Ovary (tissue), 9 donors: ENCODE results near the gene FGD2. TPM values are rescaled to one million over a fixed set of nuclear protein-coding genes. Genes with fewer than 3 reads are reported as not detected.

Experiments used
- DNase-seq, 5 donors: peaks; one replicate each; pipeline ENCODE4 v3.0.0-alpha.2; 2019 to 2020
- H3K27ac ChIP-seq, 2 donors: fragments of 200-600 bp; one replicate each; pipeline versions ENCODE4 v1.5.1 to v1.8.0; 2019 to 2022
- H3K27me3 ChIP-seq: fragments of 200-600 bp; one replicate; pipeline ENCODE4 v1.8.0; 2022
- H3K36me3 ChIP-seq: fragments of 200-600 bp; sonication (generic); one replicate; pipeline ENCODE4 v1.5.1; 2019
- H3K4me1 ChIP-seq: one replicate; pipeline ENCODE4 v1.8.1; 2013; ENCODE audit warnings: mild to moderate bottlenecking, moderate library complexity; ENCODE audit not compliant: insufficient read depth
- H3K4me3 ChIP-seq: fragments of 200-600 bp; sonication (generic); one replicate; pipeline ENCODE4 v1.5.1; 2017
- H3K9me3 ChIP-seq, 2 donors: fragments of 200-600 bp in 1 of 2; sonication (generic) in 1 of 2; one replicate each; pipeline versions ENCODE4 v1.5.1 to v1.8.1; 2013 to 2019; ENCODE audit warnings: mild to moderate bottlenecking in 1 of 2, moderate library complexity in 1 of 2
- CTCF ChIP-seq, 3 donors: fragments of 450-650 bp in 2 of 3; fragments of 200-600 bp in 1 of 3; IDR thresholded peaks; one replicate each; pipeline versions ENCODE4 v1.5.1 to v1.8.0; 2016 to 2022; ENCODE audit warnings: antibody characterized with exemption in 3 of 3, mild to moderate bottlenecking in 1 of 3
- EP300 ChIP-seq: sonication (generic); formaldehyde crosslinking; IDR thresholded peaks from one replicate; pipeline ENCODE4 v1.6.1; 2017; ENCODE audit warnings: antibody characterized with exemption
- POLR2A ChIP-seq: fragments of 450-650 bp; IDR thresholded peaks from one replicate; pipeline ENCODE4 v1.6.1; 2017; ENCODE audit warnings: antibody characterized with exemption, mild to moderate bottlenecking, moderate library complexity
- WGBS, 3 donors: extraction: QIAGEN DNeasy Blood & Tissue Kit in 1 of 3; methylation state at CpG; one replicate each; pipeline versions ENCODE4 v1.1.5 to v1.1.7; 2013 to 2017; 5-methylcytosine and 5-hydroxymethylcytosine counted together
- intact Hi-C, 4 donors: fragments of 100-400 bp; cut with DNase I; formaldehyde crosslinking; loops; one replicate each; pipeline versions ENCODE4 v1.11.0 to v1.15.1; 2022 to 2023
- polyA plus RNA-seq, 2 donors: library from polyadenylated mRNA; stranded (reverse); fragments of 200-250 nt in 1 of 2; fragments of 350-450 nt in 1 of 2; fragmentation: Illumina TruSeq in 1 of 2; extraction: RNeasy Lipid Tissue Mini Kit (QIAGEN cat#74804) in 1 of 2; gene quantifications; one replicate each; pipeline ENCODE4 v1.2.3, GENCODE V29; 2013 to 2014
- total RNA-seq, 7 donors: library from RNA; depleted of rRNA in 2 of 7; stranded (reverse); fragments of >200 nt in 2 of 7; fragmentation: NEBNext Ultra II Directional in 3 of 7; extraction: Animal tissue kit (Norgen Biotek cat#: 25700) in 3 of 7; gene quantifications; one replicate each; pipeline versions ENCODE4 v1.1.0 to v1.2.4, GENCODE V29; 2016 to 2023
- donor health status: DM: no; HTN: no; CAD: no; lungs with moderate emphysema.
- donor health status: DM: no; HTN: no; CAD: no.
- donor health status: Bipolar disorder and iron deficiency.
- donor health status: DM: yes; HTN: yes; CAD: no.
- donor health status: DM: no; HTN: no; CAD: no.
- donor health status: DM: yes; HTN: yes; CAD: no.

The FGD2 gene
- total and polyA plus RNA-seq, 9 donors = 2.3 to 13.6 (median 4.1) TPM

GRCh38 chr6:37025621-37026466, 20.4 kb downstream of the FGD2 start:
- TF ChIP-seq EP300 (no peak), CTCF (IDR thresholded peaks at IDR 0.05) (no peak), POLR2A (no peak)
- H3K36me3 ChIP-seq = no peaks in the 10 kb centered on the region
- no peak overlapping the region for H3K27ac ChIP-seq
- intact Hi-C loops = loop anchor here in 1 of 4 donors (5.0 kb wide), 1 partner anchor 186 kb away; no protein-coding TSS in a partner anchor
- H3K4me1 ChIP-seq = no peaks in the 10 kb centered on the region
- H3K9me3 ChIP-seq = no peaks in the 10 kb centered on the region
- no peak overlapping the region for H3K4me3 ChIP-seq
- DNase-seq = peak in 1 of 5 donors; percentile 19
- 88 to 89% (median 89%) methylated on average over 24 of the region's 24 CpGs for WGBS, 3 donors
- no peaks in the 10 kb centered on the region for H3K27me3 ChIP-seq

GRCh38 chr6:37027036-37027720, 21.7 kb downstream of the FGD2 start:
- Histone ChIP-seq H3K4me3 (no peak overlapping the region), H3K27me3 (no peaks in the 10 kb centered on the region), H3K9me3 (no peaks in the 10 kb centered on the region), H3K4me1 (no peaks in the 10 kb centered on the region), H3K36me3 (no peaks in the 10 kb centered on the region), H3K27ac (no peak overlapping the region)
- no peak for DNase-seq
- intact Hi-C loops = loop anchor here in 1 of 4 donors (5.0 kb wide), 1 partner anchor 185 kb away; no protein-coding TSS in a partner anchor
- TF ChIP-seq POLR2A = no peak
- no peak for TF ChIP-seq EP300
- no peak for TF ChIP-seq CTCF (IDR thresholded peaks at IDR 0.05)
- WGBS, 3 donors = 82 to 84% (median 82%) methylated on average over 15 of the region's 15 CpGs

GRCh38 chr6:37027811-37028469, 22.5 kb downstream of the FGD2 start:
- no peak for TF ChIP-seq CTCF (IDR thresholded peaks at IDR 0.05)
- TF ChIP-seq EP300 = no peak
- TF ChIP-seq POLR2A = no peak
- Histone ChIP-seq H3K36me3 (no peaks in the 10 kb centered on the region), H3K4me3 (no peak overlapping the region), H3K27ac (no peak overlapping the region), H3K9me3 (no peaks in the 10 kb centered on the region), H3K4me1 (no peaks in the 10 kb centered on the region), H3K27me3 (no peaks in the 10 kb centered on the region)
- peak in 1 of 5 donors; percentile 20 for DNase-seq
- intact Hi-C loops = loop anchor here in 3 of 4 donors (2.0 to 5.0 kb wide), 3 partner anchors 181 to 184 kb away; no protein-coding TSS in a partner anchor
- 86 to 92% (median 88%) methylated on average over 11 to 17 of the region's 17 CpGs for WGBS, 3 donors
